HepG2 (cell line): ENCODE measurements around the gene MEGF6.

Source experiments
- FOSL2 ChIP-seq: sonication (generic); formaldehyde crosslinking; IDR thresholded peaks from 2 replicates; pipeline ENCODE4 v1.4.0; 2020; ENCODE audit warnings: missing genetic modification reagents
- IRX3 ChIP-seq: sonication (generic); formaldehyde crosslinking; IDR thresholded peaks from 2 replicates; pipeline ENCODE4 v1.8.1; 2023; ENCODE audit warnings: mild to moderate bottlenecking, low read depth, missing genetic modification reagents, borderline replicate concordance
- KIAA2018 ChIP-seq: sonication (generic); formaldehyde crosslinking; IDR thresholded peaks from 2 replicates; pipeline ENCODE4 v1.5.0; 2020; ENCODE audit warnings: mild to moderate bottlenecking, missing genetic modification reagents, borderline replicate concordance
- NR3C1 ChIP-seq: sonication (generic); formaldehyde crosslinking; IDR thresholded peaks from 2 replicates; pipeline ENCODE4 v1.4.0; 2020; ENCODE audit warnings: missing genetic modification reagents
- RAD21 ChIP-seq: fragments of 450-650 bp; formaldehyde crosslinking; IDR thresholded peaks from 2 replicates; pipeline ENCODE4 v1.5.0; 2020; ENCODE audit warnings: mild to moderate bottlenecking
- RAD51 ChIP-seq: fragments of 450-650 bp; IDR thresholded peaks from 2 replicates; pipeline ENCODE4 v1.6.1; 2016; ENCODE audit warnings: borderline replicate concordance
- TAF1 ChIP-seq: sonication (generic); formaldehyde crosslinking; IDR thresholded peaks from 2 replicates; pipeline ENCODE4 v1.4.0; 2020; ENCODE audit warnings: missing genetic modification reagents
- ZBTB21 ChIP-seq: sonication (generic); formaldehyde crosslinking; IDR thresholded peaks from 2 replicates; pipeline ENCODE4 v1.4.0; 2020; ENCODE audit warnings: missing genetic modification reagents
- ZNF18 ChIP-seq: sonication (generic); formaldehyde crosslinking; IDR thresholded peaks from 2 replicates; pipeline ENCODE4 v1.8.0; 2022; ENCODE audit warnings: mild to moderate bottlenecking, missing genetic modification reagents; ENCODE audit not compliant: insufficient replicate concordance

GRCh38 chr1:3600354-3600753 is 11.0 kb downstream of the MEGF6 start:
- TF ChIP-seq ZNF18 (CRISPR knock-in tag) (no peak), KIAA2018 (CRISPR knock-in tag) (no peak), RAD51 (no peak), NR3C1 (CRISPR knock-in tag) (no peak), ZBTB21 (CRISPR knock-in tag) (no peak), FOSL2 (CRISPR knock-in tag) (no peak), IRX3 (CRISPR knock-in tag) (no peak), TAF1 (no peak), RAD21 (CRISPR knock-in tag) (no peak)
